ENCODE data around the gene CNTN6. TPM values are rescaled to one million over a fixed set of nuclear protein-coding genes. Genes with fewer than 3 reads are reported as not detected.

CNTN6 gene
- total and polyA plus RNA-seq, 10 donors, result 0.07 to 0.35 TPM; not detected in 8

DNA sequence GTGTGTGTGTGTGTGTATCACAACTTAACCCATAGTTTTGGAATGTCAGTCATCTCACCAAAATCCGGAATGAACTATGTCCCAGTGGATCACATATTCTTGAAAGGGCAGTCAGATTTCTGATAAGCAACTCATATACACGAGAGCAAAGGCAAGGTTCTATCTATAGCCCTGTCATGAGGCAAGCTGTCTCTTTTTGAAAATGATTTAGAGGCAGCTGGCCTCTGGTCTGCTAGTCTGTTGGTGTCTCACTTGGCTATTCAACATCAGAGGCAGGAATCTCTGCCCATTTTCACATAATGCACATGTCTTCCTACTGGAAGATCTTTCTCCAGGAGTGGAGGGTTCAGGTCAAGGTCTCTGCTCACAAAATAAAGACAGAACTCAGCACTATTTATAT lies 79.8 kb downstream of the CNTN6 start:
- DNase-seq, result no peak
- H3K9me3 ChIP-seq, result no peaks in the 10 kb centered on the region
- 41 to 52% (median 48%) methylated on average over 2 of the region's 2 CpGs for WGBS, 5 donors
- H3K36me3 ChIP-seq, result no peaks in the 10 kb centered on the region
- H3K27ac ChIP-seq, result no peak overlapping the region
- TF ChIP-seq POLR2A (IDR thresholded peaks at IDR 0.05) (no peak), POLR2AphosphoS5 (IDR thresholded peaks at IDR 0.05) (no peak), CTCF (IDR thresholded peaks at IDR 0.05 in 8 of 11, conservative IDR thresholded peaks at IDR 0.05 in 3 of 11) (no peak)
- no peaks in the 10 kb centered on the region for H3K27me3 ChIP-seq (replicated peaks in 1 of 7)
- intact Hi-C loops (cut with DNase I; ENCODE audit: low total_unique reads), result no loop called here
- no peaks in the 10 kb centered on the region for H3K4me1 ChIP-seq
- H3K4me3 ChIP-seq, result no peak overlapping the region

- Histone ChIP-seq H3K27me3 (replicated peaks in 1 of 7) (no peaks in the 10 kb centered on the region), H3K36me3 (no peaks in the 10 kb centered on the region), H3K27ac (no peak overlapping the region), H3K4me3 (no peak overlapping the region), H3K9me3 (peaks cover 0 to 11% (median 0%) of the 10 kb centered on the region in 8 donors), H3K4me1 (no peaks in the 10 kb centered on the region)
- intact Hi-C loops (cut with DNase I; ENCODE audit: low total_unique reads), result no loop called here
- 49 to 56% (median 54%) methylated on average over 6 of the region's 6 CpGs for WGBS, 5 donors
- no peak for TF ChIP-seq POLR2A (IDR thresholded peaks at IDR 0.05)
- TF ChIP-seq POLR2AphosphoS5 (IDR thresholded peaks at IDR 0.05), result no peak
- no peak for TF ChIP-seq CTCF (IDR thresholded peaks at IDR 0.05 in 8 of 11, conservative IDR thresholded peaks at IDR 0.05 in 3 of 11)
- DNase-seq, result no peak
Measured at GRCh38 chr3:1179146-1179545, 86.3 kb downstream of the CNTN6 start.

DNA sequence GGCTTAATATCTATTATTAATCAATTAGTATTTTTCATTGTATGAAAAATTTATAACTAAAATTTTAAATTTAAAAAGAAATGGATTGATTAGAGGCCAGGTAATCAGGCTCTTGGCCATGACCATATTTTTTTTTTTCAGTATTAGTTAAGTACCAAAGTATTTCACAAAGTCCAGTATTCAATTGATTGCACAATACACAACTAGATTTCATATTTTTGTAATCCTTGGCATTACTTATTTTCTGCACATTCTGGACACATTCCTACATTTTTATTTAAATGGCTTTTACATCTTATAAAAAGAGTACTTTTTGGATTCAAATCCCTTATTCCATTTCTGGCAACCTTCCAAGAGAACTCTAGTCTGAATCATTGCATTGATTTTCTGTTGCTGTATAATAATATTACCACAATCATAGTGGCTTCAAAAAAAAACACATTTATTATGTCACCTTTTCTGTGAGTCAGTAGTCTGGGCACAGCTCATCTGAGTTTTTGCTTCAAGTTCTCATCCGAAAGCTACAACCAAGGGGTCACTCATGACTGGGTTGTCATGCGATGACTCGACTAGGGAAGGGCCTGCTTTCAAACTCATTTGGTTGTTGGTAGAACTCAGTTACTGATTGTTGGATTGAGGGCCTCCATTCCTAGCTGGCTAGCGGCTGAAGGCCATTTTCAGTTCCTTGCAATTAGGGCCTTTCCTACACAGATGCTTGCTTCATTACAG lies 90.7 kb downstream of the CNTN6 start:
- no peak for TF ChIP-seq POLR2A (IDR thresholded peaks at IDR 0.05)
- no peak for TF ChIP-seq POLR2AphosphoS5 (IDR thresholded peaks at IDR 0.05)
- no peak for TF ChIP-seq CTCF (IDR thresholded peaks at IDR 0.05 in 8 of 11, conservative IDR thresholded peaks at IDR 0.05 in 3 of 11)
- no peak for DNase-seq
- Histone ChIP-seq H3K36me3 (no peaks in the 10 kb centered on the region), H3K4me3 (no peak overlapping the region), H3K27me3 (replicated peaks in 1 of 7) (no peaks in the 10 kb centered on the region), H3K4me1 (no peaks in the 10 kb centered on the region), H3K9me3 (peaks cover 0 to 6% (median 0%) of the 10 kb centered on the region in 8 donors), H3K27ac (no peak overlapping the region)
- 68 to 77% (median 71%) methylated on average over 4 of the region's 4 CpGs for WGBS, 5 donors
- intact Hi-C loops (cut with DNase I; ENCODE audit: low total_unique reads), result no loop called here

DNA sequence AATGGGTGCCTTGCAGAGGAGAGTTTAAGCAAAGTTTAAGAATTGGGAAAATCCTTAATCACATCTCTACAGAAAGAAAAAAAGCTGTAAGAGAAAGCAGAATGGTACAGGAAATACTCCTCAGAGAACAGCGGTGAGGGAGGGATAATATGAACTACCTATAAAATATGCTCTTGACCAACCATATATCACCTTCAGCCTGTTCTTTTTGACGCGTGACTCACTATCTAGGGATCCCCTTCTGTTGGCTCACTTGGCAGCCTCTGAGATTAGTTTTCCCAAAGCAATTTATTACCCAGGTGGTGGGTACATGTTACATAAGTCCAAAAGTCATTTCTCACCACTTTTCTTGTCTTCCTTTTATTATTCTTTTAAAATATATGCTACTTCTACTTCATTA lies 97.7 kb downstream of the CNTN6 start:
- DNase-seq, result no peak
- intact Hi-C loops (cut with DNase I; ENCODE audit: low total_unique reads), result no loop called here
- no peaks in the 10 kb centered on the region for H3K27me3 ChIP-seq (replicated peaks in 1 of 7)
- no peak overlapping the region for H3K27ac ChIP-seq
- WGBS, 5 donors, result 43 to 60% (median 59%) methylated on average over 3 of the region's 3 CpGs
- TF ChIP-seq POLR2A (IDR thresholded peaks at IDR 0.05), result no peak
- TF ChIP-seq POLR2AphosphoS5 (IDR thresholded peaks at IDR 0.05), result no peak
- TF ChIP-seq CTCF (IDR thresholded peaks at IDR 0.05 in 8 of 11, conservative IDR thresholded peaks at IDR 0.05 in 3 of 11), result no peak
- no peaks in the 10 kb centered on the region for H3K36me3 ChIP-seq
- no peaks in the 10 kb centered on the region for H3K9me3 ChIP-seq
- no peaks in the 10 kb centered on the region for H3K4me1 ChIP-seq
- H3K4me3 ChIP-seq, result no peak overlapping the region

Data from spleen (tissue), 11 donors.